H1 (cell line): ENCODE data around the gene CDH12. TPM values are rescaled to one million over a fixed set of nuclear protein-coding genes. Genes with fewer than 3 reads are reported as not detected.

Experiments used
- CTCF ChIA-PET: fragments of 300-600 bp; sonication (Branson Sonifier 250); formaldehyde crosslinking; loops from one replicate; lab custom pipeline; 2021; ENCODE audit not compliant: partially characterized antibody; lab: Charles Lee
- POLR2A ChIA-PET: fragments of 300-600 bp; sonication (Branson Sonifier 250); formaldehyde crosslinking; loops from one replicate; lab custom pipeline; 2021; ENCODE audit warnings: inconsistent platforms; ENCODE audit not compliant: partially characterized antibody; lab: Charles Lee
- DNase-seq, 2 experiments: peaks; one replicate each; pipeline versions ENCODE4 v3.0.0 to v3.0.0-alpha.2; 2010 to 2022; ENCODE audit warnings: low spot score in 2 of 2, low read depth in 1 of 2, mixed read lengths in 1 of 2
- FAIRE-seq: peaks from 2 replicates; lab custom pipeline; 2011; peaks lifted over from hg19 to GRCh38; lab: Jason Lieb, UNC
- H2AFZ ChIP-seq: 2 replicates; pipeline ENCODE4 v1.8.1; 2012; ENCODE audit warnings: low read length, inconsistent platforms
- H2AK5ac ChIP-seq: 2 replicates; pipeline ENCODE4 v1.6.1; 2013; ENCODE audit warnings: low read depth, low read length
- H2BK120ac ChIP-seq: replicated peaks from 2 replicates; pipeline ENCODE3; 2013; ENCODE audit warnings: low read depth, low read length, inconsistent platforms
- H2BK12ac ChIP-seq: 2 replicates; pipeline ENCODE4 v1.6.1; 2013; ENCODE audit warnings: low read depth, low read length
- H2BK15ac ChIP-seq: 2 replicates; pipeline ENCODE4 v1.6.1; 2013; ENCODE audit warnings: low read length
- H2BK20ac ChIP-seq: 2 replicates; pipeline ENCODE4 v1.6.1; 2013; ENCODE audit warnings: low read length
- H2BK5ac ChIP-seq: 2 replicates; pipeline ENCODE4 v1.6.1; 2013; ENCODE audit warnings: low read depth, low read length
- H3K14ac ChIP-seq: 2 replicates; pipeline ENCODE4 v1.6.1; 2013; ENCODE audit warnings: inconsistent platforms; ENCODE audit not compliant: insufficient read length
- H3K18ac ChIP-seq: 2 replicates; pipeline ENCODE4 v1.6.1; 2013; ENCODE audit warnings: low read length; ENCODE audit errors: extremely low read depth
- H3K23ac ChIP-seq: 2 replicates; pipeline ENCODE4 v1.6.1; 2013; ENCODE audit warnings: inconsistent platforms; ENCODE audit not compliant: insufficient read length
- H3K23me2 ChIP-seq: 2 replicates; pipeline ENCODE4 v1.6.1; 2013; ENCODE audit warnings: low read depth, low read length
- H3K27ac ChIP-seq: 2 replicates; pipeline ENCODE4 v1.6.1; 2011; ENCODE audit warnings: low read depth, low read length, inconsistent platforms
- H3K27me3 ChIP-seq, 4 experiments: replicated peaks in 1 of 4; 1 replicate in 1 of 4; 2 replicates in 3 of 4; pipeline versions ENCODE4 v1.6.1 to v1.8.1; 2011 to 2013; ENCODE audit warnings: low read length in 3 of 4, mild to moderate bottlenecking in 3 of 4, inconsistent platforms in 2 of 4, mixed read lengths in 2 of 4, moderate library complexity in 1 of 4; ENCODE audit not compliant: control insufficient read depth in 3 of 4, insufficient read depth in 3 of 4; ENCODE audit errors: extremely low read depth in 1 of 4
- H3K36me3 ChIP-seq, 4 experiments: 2 replicates each; pipeline versions ENCODE4 v1.6.1 to v1.8.1; 2011 to 2013; ENCODE audit warnings: mild to moderate bottlenecking in 4 of 4, low read length in 3 of 4, moderate library complexity in 2 of 4, control low read depth in 1 of 4, inconsistent platforms in 1 of 4; ENCODE audit not compliant: insufficient read depth in 4 of 4, control insufficient read depth in 2 of 4
- H3K4ac ChIP-seq: replicated peaks from 2 replicates; pipeline ENCODE3; 2013; ENCODE audit warnings: low read length, low read depth, mixed read lengths, inconsistent platforms; ENCODE audit not compliant: insufficient read length
- H3K4me1 ChIP-seq, 4 experiments: replicated peaks in 1 of 4; 1 replicate in 1 of 4; 2 replicates in 3 of 4; pipeline versions ENCODE4 v1.6.1 to v1.8.1; 2011 to 2013; ENCODE audit warnings: low read length in 3 of 4, inconsistent platforms in 2 of 4, mixed read lengths in 1 of 4; ENCODE audit not compliant: insufficient read depth in 4 of 4, control insufficient read depth in 3 of 4
- H3K4me2 ChIP-seq, 2 experiments: 2 replicates each; pipeline versions ENCODE4 v1.6.1 to v1.8.1; 2011 to 2013; ENCODE audit warnings: low read depth in 2 of 2, low read length in 2 of 2, control low read depth in 1 of 2, inconsistent platforms in 1 of 2, mild to moderate bottlenecking in 1 of 2; ENCODE audit not compliant: insufficient read depth in 1 of 2
- H3K4me3 ChIP-seq, 4 experiments: fragments of 200-600, 300-600 bp in 1 of 4; sonication (generic), shearing (Covaris generic), sonication (Bioruptor Twin) in 1 of 4; 2 replicates each; pipeline versions ENCODE4 v1.5.1 to v1.8.1; 2011 to 2016; ENCODE audit warnings: low read length in 4 of 4, low read depth in 3 of 4, control low read depth in 2 of 4, inconsistent platforms in 2 of 4, mild to moderate bottlenecking in 2 of 4, mixed read lengths in 1 of 4, moderate library complexity in 1 of 4; ENCODE audit not compliant: insufficient read depth in 2 of 4; ENCODE audit errors: extremely low read depth in 1 of 4
- H3K56ac ChIP-seq: replicated peaks from 2 replicates; pipeline ENCODE3; 2013; ENCODE audit warnings: low read depth, mild to moderate bottlenecking, mixed read lengths, low read length, inconsistent platforms; ENCODE audit not compliant: insufficient read length
- H3K79me1 ChIP-seq: 2 replicates; pipeline ENCODE4 v1.6.1; 2013; ENCODE audit warnings: low read depth, low read length, control low read depth
- H3K79me2 ChIP-seq, 2 experiments: 2 replicates each; pipeline versions ENCODE4 v1.6.1 to v1.8.1; 2012 to 2013; ENCODE audit warnings: low read length in 2 of 2, mild to moderate bottlenecking in 2 of 2, inconsistent platforms in 1 of 2; ENCODE audit not compliant: insufficient read depth in 2 of 2, control insufficient read depth in 1 of 2
- H3K9ac ChIP-seq, 4 experiments: replicated peaks in 1 of 4; 1 replicate in 1 of 4; 2 replicates in 3 of 4; pipeline versions ENCODE4 v1.6.1 to v1.8.1; 2011 to 2013; ENCODE audit warnings: low read depth in 3 of 4, low read length in 3 of 4, control low read depth in 2 of 4, mild to moderate bottlenecking in 2 of 4, moderate library complexity in 2 of 4, inconsistent platforms in 1 of 4; ENCODE audit errors: extremely low read depth in 1 of 4
- H3K9me3 ChIP-seq, 2 experiments: 2 replicates each; pipeline versions ENCODE4 v1.6.1 to v1.8.1; 2012 to 2013; ENCODE audit warnings: mild to moderate bottlenecking in 2 of 2, moderate library complexity in 2 of 2, control low read depth in 1 of 2, inconsistent platforms in 1 of 2, low read depth in 1 of 2, low read length in 1 of 2, mixed read lengths in 1 of 2; ENCODE audit not compliant: insufficient read depth in 2 of 2
- H4K20me1 ChIP-seq, 2 experiments: replicated peaks in 1 of 2; 2 replicates each; pipeline versions ENCODE3 to v1.8.1; 2011 to 2013; ENCODE audit warnings: inconsistent platforms in 2 of 2, low read length in 2 of 2, mild to moderate bottlenecking in 1 of 2; ENCODE audit not compliant: insufficient read depth in 2 of 2, control insufficient read depth in 1 of 2
- H4K5ac ChIP-seq: 2 replicates; pipeline ENCODE4 v1.6.1; 2013; ENCODE audit warnings: low read length, low read depth, mixed read lengths, inconsistent platforms; ENCODE audit not compliant: insufficient read length
- H4K8ac ChIP-seq: 2 replicates; pipeline ENCODE4 v1.8.0; 2013; ENCODE audit warnings: mild to moderate bottlenecking, moderate library complexity, low read length, inconsistent platforms; ENCODE audit not compliant: insufficient read depth; ENCODE audit errors: extremely low read depth
- H4K91ac ChIP-seq: replicated peaks from 2 replicates; pipeline ENCODE3; 2013; ENCODE audit warnings: low read length, mixed read lengths, inconsistent platforms; ENCODE audit not compliant: insufficient read length
- EZH2 ChIP-seq: fragments of 200-600 bp; sonication (generic); IDR thresholded peaks from 2 replicates; pipeline ENCODE4 v1.7.1; 2012; ENCODE audit warnings: low read depth, mild to moderate bottlenecking, moderate library complexity, low read length, inconsistent platforms; ENCODE audit not compliant: severe bottlenecking
- FOSL1 ChIP-seq: IDR thresholded peaks from 2 replicates; pipeline ENCODE4 v1.6.1; 2011; ENCODE audit warnings: mild to moderate bottlenecking, low read depth, low read length, moderate library complexity; ENCODE audit not compliant: insufficient read depth
- KDM1A ChIP-seq: fragments of 200-600, 300-600 bp; sonication (generic); IDR thresholded peaks from 2 replicates; pipeline ENCODE4 v1.7.1; 2016; ENCODE audit warnings: mild to moderate bottlenecking, low read length, borderline replicate concordance
- POLR2A ChIP-seq, 2 experiments: IDR thresholded peaks; 1 replicate in 1 of 2; 2 replicates in 1 of 2; pipeline ENCODE4 v1.6.1; 2011; ENCODE audit warnings: low read depth in 2 of 2, low read length in 2 of 2, mild to moderate bottlenecking in 2 of 2; ENCODE audit errors: control extremely low read depth in 1 of 2
- RNF2 ChIP-seq: fragments of 200-900, 300-1000 bp; sonication (generic); IDR thresholded peaks from 2 replicates; pipeline ENCODE4 v1.7.1; 2016; ENCODE audit warnings: borderline replicate concordance, low read depth, mild to moderate bottlenecking, antibody characterized with exemption, low read length; ENCODE audit not compliant: poor library complexity, severe bottlenecking; ENCODE audit errors: missing control alignments
- SUZ12 ChIP-seq: fragments of 200-600 bp; sonication (generic); IDR thresholded peaks from 2 replicates; pipeline ENCODE4 v1.6.1; 2012; ENCODE audit warnings: mild to moderate bottlenecking, inconsistent platforms, low read length, moderate library complexity, mixed read lengths
- YY1 ChIP-seq: IDR thresholded peaks from 2 replicates; pipeline ENCODE4 v1.6.1; 2011; ENCODE audit warnings: low read depth, mild to moderate bottlenecking, low read length
- WGBS, 2 experiments: shearing (Covaris generic) in 1 of 2; methylation state at CpG; one replicate each; pipeline versions ENCODE4 v1.1.6 to v1.1.7; 2013 to 2015; ENCODE audit warnings: low lambda C conversion rate in 2 of 2, mixed read lengths in 2 of 2, inconsistent platforms in 1 of 2, low coverage in 1 of 2, missing lambda C conversion rate in 1 of 2; ENCODE audit not compliant: insufficient replicate concordance in 2 of 2, insufficient coverage in 1 of 2, insufficient read length in 1 of 2; ENCODE audit errors: extremely low coverage in 1 of 2, missing lambda C conversion rate in 1 of 2; 5-methylcytosine and 5-hydroxymethylcytosine counted together
- polyA plus RNA-seq, 7 experiments: library from polyadenylated mRNA; depleted of rRNA in 3 of 7; stranded (reverse) in 5 of 7; unstranded in 2 of 7; fragments of >200 nt in 5 of 7; fragments of 200-250 nt in 2 of 7; gene quantifications; 1 replicate in 5 of 7; 2 replicates in 1 of 7; 4 replicates in 1 of 7; pipeline versions ENCODE4 v1.2.1 to v1.2.3, GENCODE V29; 2011 to 2013; ENCODE audit warnings: missing spikeins in 2 of 7, mixed read lengths in 2 of 7
- total RNA-seq: library from RNA; stranded (reverse); fragmentation: NEBNext Ultra II Directional; extraction: Animal tissue kit (Norgen Biotek cat#: 25700); gene quantifications from 2 replicates; pipeline ENCODE4 v1.2.1, GENCODE V29; 2021

CDH12 gene
- total and polyA plus RNA-seq, 2 of the 8 experiments (the other 6 are each of a cell fraction or from before 2014, with no cell fraction given), result 0.03 TPM; not detected in 1

DNA sequence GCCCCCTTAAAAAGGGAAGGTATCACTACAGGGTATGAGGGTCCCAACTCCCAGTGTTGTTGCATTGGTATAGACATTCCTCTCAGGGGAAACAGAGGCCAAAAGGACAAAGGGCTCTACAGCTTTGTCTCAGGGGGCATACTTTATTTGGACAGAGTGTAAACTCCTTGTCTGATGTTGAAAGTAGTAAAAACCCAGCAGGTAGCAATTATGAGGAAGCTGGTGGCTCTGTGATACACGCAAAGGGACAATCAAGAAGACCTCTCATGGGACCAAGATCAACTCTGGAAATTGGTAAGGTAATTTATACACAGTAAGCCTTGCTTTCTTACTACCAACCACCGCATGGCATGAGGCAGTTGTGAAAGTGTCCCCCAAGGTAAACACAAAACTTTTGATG, 764.6 kb downstream of the CDH12 start:
- Histone ChIP-seq H2AFZ (no peak overlapping the region), H3K36me3 (no peaks in the 10 kb centered on the region), H3K79me2 (no peaks in the 10 kb centered on the region), H4K91ac (no peak overlapping the region), H3K79me1 (no peaks in the 10 kb centered on the region), H3K4me2 (no peak overlapping the region), H3K4ac (no peak overlapping the region), H4K20me1 (no peaks in the 10 kb centered on the region), H2BK120ac (no peak overlapping the region), H2BK5ac (no peak overlapping the region), H3K9ac (no peak overlapping the region), H3K23me2 (no peaks in the 10 kb centered on the region), H3K14ac (no peak overlapping the region), H3K9me3 (no peaks in the 10 kb centered on the region), H3K18ac (no peak overlapping the region), H4K5ac (no peak overlapping the region), H3K27ac (no peak overlapping the region), H2BK15ac (no peak overlapping the region), H3K27me3 (no peaks in the 10 kb centered on the region), H2AK5ac (no peak overlapping the region), H4K8ac (no peak overlapping the region), H2BK12ac (no peak overlapping the region), H3K56ac (no peak overlapping the region), H3K4me3 (no peak overlapping the region), H3K4me1 (peaks cover 0 to 3% (median 0%) of the 10 kb centered on the region in 4 experiments; a peak in 2 of 7 replicates), H3K23ac (no peak overlapping the region), H2BK20ac (no peak overlapping the region)
- POLR2A ChIA-PET, result no interaction called here
- FAIRE-seq (no peak), DNase-seq (no peak)
- WGBS, 2 experiments, result 94% methylated on average over 2 of the region's 2 CpGs; no CpG with 5 or more reads in 1 of the 2 experiments
- CTCF ChIA-PET, result no interaction called here
- no peak for TF ChIP-seq POLR2A (IDR thresholded peaks at IDR 0.05; ENCODE audit: control extremely low read depth in 1 of 2, low read depth in 2 of 2, low read length in 2 of 2)
- TF ChIP-seq FOSL1, result no peak
- TF ChIP-seq SUZ12, result no peak
- TF ChIP-seq KDM1A, result no peak
- TF ChIP-seq RNF2, result no peak
- no peak for TF ChIP-seq EZH2
- no peak for TF ChIP-seq YY1
